A549 (cell line): ENCODE data around the gene PBRM1. TPM values are rescaled to one million over a fixed set of nuclear protein-coding genes. Genes with fewer than 3 reads are reported as not detected.
A peak's percentile ranks its signal among the peaks of the same experiment; 100 is the strongest.

ENCODE experiments used
- ATAC-seq, 2 experiments: fragments of 200-7000 bp in 1 of 2; fragments of >200 bp in 1 of 2; cut with Nextera tagmentation in 1 of 2; cut with Tn5 transposase in 1 of 2; 3 replicates each; pipeline versions ENCODE4 v1.8.0 to v1.9.1; 2018 to 2020; ENCODE audit warnings: mild to moderate bottlenecking in 1 of 2, moderate library complexity in 1 of 2
- CTCF ChIA-PET: fragments of 300-600 bp; sonication (Branson Sonifier 250); formaldehyde crosslinking; extraction: SDS; loops from one replicate; lab custom pipeline; 2021; ENCODE audit warnings: antibody characterized with exemption, inconsistent platforms; lab: Yijun Ruan, JAX
- POLR2A ChIA-PET: fragments of 350-600 bp; formaldehyde crosslinking; extraction: SDS; loops from one replicate; lab custom pipeline; 2021; ENCODE audit warnings: antibody characterized with exemption, inconsistent platforms; lab: Yijun Ruan, JAX
- DNase-seq, 2 experiments: peaks; one replicate each; pipeline versions ENCODE4 v3.0.0 to v3.0.0-alpha.2; 2011 to 2016; ENCODE audit warnings: low read depth in 1 of 2, low spot score in 1 of 2
- FAIRE-seq: peaks from 2 replicates; lab custom pipeline; 2011; peaks lifted over from hg19 to GRCh38; lab: Jason Lieb, UNC
- H3K27ac ChIP-seq, 2 experiments: fragments of >200 bp; sonication (Bioruptor Twin); formaldehyde crosslinking; 3 replicates each; pipeline ENCODE4 v1.5.1; 2016 to 2017
- H3K4me1 ChIP-seq: fragments of >200 bp; sonication (Bioruptor Twin); formaldehyde crosslinking; 3 replicates; pipeline ENCODE4 v1.6.1; 2016
- H3K4me2 ChIP-seq: fragments of >200 bp; sonication (Bioruptor Twin); formaldehyde crosslinking; 3 replicates; pipeline ENCODE4 v1.6.1; 2016
- H3K4me3 ChIP-seq: fragments of >200 bp; sonication (Bioruptor Twin); formaldehyde crosslinking; 3 replicates; pipeline ENCODE4 v1.5.1; 2016
- H3K9me3 ChIP-seq: fragments of >200 bp; sonication (Bioruptor Twin); formaldehyde crosslinking; 3 replicates; pipeline ENCODE4 v1.6.1; 2016
- BHLHE40 ChIP-seq: IDR thresholded peaks from 2 replicates; pipeline ENCODE4 v1.6.1; 2012; ENCODE audit warnings: low read depth, low read length, inconsistent platforms
- CEBPB ChIP-seq, 2 experiments: fragments of >200 bp in 1 of 2; sonication (Bioruptor Twin) in 1 of 2; formaldehyde crosslinking in 1 of 2; IDR thresholded peaks; 2 replicates each; pipeline ENCODE4 v1.6.1; 2012 to 2016
- EHF ChIP-seq: fragments of 250-450 bp; sonication (Bioruptor Pico); IDR thresholded peaks from 2 replicates; pipeline ENCODE4 v1.5.0; 2020; ENCODE audit warnings: mild to moderate bottlenecking
- EHMT2 ChIP-seq: fragments of 200-600 bp; sonication (generic); IDR thresholded peaks from 2 replicates; pipeline ENCODE4 v1.6.1; 2016; ENCODE audit warnings: antibody characterized with exemption, low read depth, mild to moderate bottlenecking, moderate library complexity
- EP300 ChIP-seq, 2 experiments: fragments of >200 bp; sonication (Bioruptor Twin); formaldehyde crosslinking; IDR thresholded peaks; 2 replicates in 1 of 2; 3 replicates in 1 of 2; pipeline ENCODE4 v1.6.1; 2016 to 2017
- FOSL2 ChIP-seq, 2 experiments: fragments of 450-650 bp in 1 of 2; fragments of >200 bp in 1 of 2; sonication (Bioruptor Twin) in 1 of 2; formaldehyde crosslinking; IDR thresholded peaks; 2 replicates each; pipeline versions ENCODE4 v1.5.0 to v1.6.1; 2016 to 2020; ENCODE audit warnings: mild to moderate bottlenecking in 1 of 2, moderate library complexity in 1 of 2
- FOXS1 ChIP-seq: fragments of 250-450 bp; sonication (Bioruptor Pico); IDR thresholded peaks from 2 replicates; pipeline ENCODE4 v1.5.0; 2020; ENCODE audit warnings: mild to moderate bottlenecking, moderate library complexity
- HOXB5 ChIP-seq: fragments of 250-450 bp; sonication (Bioruptor Pico); IDR thresholded peaks from 2 replicates; pipeline ENCODE4 v1.5.0; 2020; ENCODE audit warnings: mild to moderate bottlenecking, moderate library complexity
- MAFK ChIP-seq: fragments of 450-650 bp; IDR thresholded peaks from 2 replicates; pipeline ENCODE4 v1.6.1; 2014; ENCODE audit not compliant: partially characterized antibody
- MAZ ChIP-seq: fragments of 150-350 bp; IDR thresholded peaks from 2 replicates; pipeline ENCODE4 v1.6.1; 2014; ENCODE audit warnings: antibody characterized with exemption, low read depth, low read length, borderline replicate concordance
- MYC ChIP-seq: IDR thresholded peaks from 2 replicates; pipeline ENCODE4 v1.6.1; 2012; ENCODE audit warnings: mild to moderate bottlenecking, inconsistent platforms, low read length, improper control_type of control experiment, borderline replicate concordance
- NPAS2 ChIP-seq: fragments of 250-450 bp; sonication (Bioruptor Pico); IDR thresholded peaks from 2 replicates; pipeline ENCODE4 v1.8.0; 2022; ENCODE audit warnings: mild to moderate bottlenecking, moderate library complexity, borderline replicate concordance
- PHF8 ChIP-seq: fragments of 200-600 bp; sonication (generic); IDR thresholded peaks from 2 replicates; pipeline ENCODE4 v1.6.1; 2016; ENCODE audit warnings: low read depth, mild to moderate bottlenecking, antibody characterized with exemption, moderate library complexity, borderline replicate concordance
- POLR2A ChIP-seq: IDR thresholded peaks from 2 replicates; pipeline ENCODE4 v1.6.1; 2012; ENCODE audit warnings: mild to moderate bottlenecking, low read length
- POLR2AphosphoS2 ChIP-seq: conservative IDR thresholded peaks from 2 replicates; pipeline ENCODE4 v1.6.1; 2012; ENCODE audit warnings: low read length, improper control_type of control experiment, inconsistent platforms
- RAD21 ChIP-seq, 2 experiments: fragments of >200 bp in 1 of 2; sonication (Bioruptor Twin) in 1 of 2; formaldehyde crosslinking in 1 of 2; IDR thresholded peaks in 1 of 2; conservative IDR thresholded peaks in 1 of 2; 2 replicates in 1 of 2; 3 replicates in 1 of 2; pipeline ENCODE4 v1.6.1; 2012 to 2018; ENCODE audit warnings: inconsistent platforms in 1 of 2
- RARB ChIP-seq: fragments of 250-450 bp; sonication (Bioruptor Pico); IDR thresholded peaks from 2 replicates; pipeline ENCODE4 v1.8.0; 2021; ENCODE audit warnings: mild to moderate bottlenecking, moderate library complexity
- RNF2 ChIP-seq: fragments of 200-600 bp; sonication (generic); IDR thresholded peaks from 2 replicates; pipeline ENCODE4 v1.6.1; 2016; ENCODE audit warnings: low read depth, mild to moderate bottlenecking, antibody characterized with exemption, moderate library complexity, borderline replicate concordance
- WGBS: methylation state at CpG from one replicate; pipeline ENCODE4 v1.1.6; 2017; ENCODE audit errors: missing lambda C conversion rate; 5-methylcytosine and 5-hydroxymethylcytosine counted together
- polyA plus RNA-seq, 4 experiments: library from polyadenylated mRNA; depleted of rRNA in 3 of 4; stranded (reverse); fragments of >200 nt; fragmentation: RNase III in 1 of 4; extraction: RNeasy Plus Mini Kit Qiagen cat#74134 plus additional on column Dnase treatment in 1 of 4; gene quantifications; 2 replicates in 3 of 4; 3 replicates in 1 of 4; pipeline ENCODE4 v1.2.3, GENCODE V29; 2011 to 2017
- TF ChIP-seq, protein P1 (sequence below): IDR thresholded peaks from 2 replicates; pipeline ENCODE4 v1.6.1; 2012
- TF ChIP-seq, protein P2 (sequence below): fragments of >200 bp; sonication (Bioruptor Twin); formaldehyde crosslinking; IDR thresholded peaks from 3 replicates; pipeline ENCODE4 v1.6.1; 2016
- TF ChIP-seq, protein P3 (sequence below): fragments of >200 bp; sonication (Bioruptor Twin); formaldehyde crosslinking; IDR thresholded peaks from 2 replicates; pipeline ENCODE4 v1.6.1; 2016
- TF ChIP-seq, protein P4 (sequence below): IDR thresholded peaks from 2 replicates; pipeline ENCODE4 v1.6.1; 2012; ENCODE audit warnings: low read depth, borderline replicate concordance
- TF ChIP-seq, protein P5 (sequence below): fragments of 200-600 bp; sonication (generic); IDR thresholded peaks from 2 replicates; pipeline ENCODE4 v1.6.1; 2016; ENCODE audit warnings: antibody characterized with exemption, mild to moderate bottlenecking, moderate library complexity

The PBRM1 gene
- polyA plus RNA-seq, 2 of the 4 experiments (the other 2 are of a cell fraction) = 15.0 to 21.6 TPM

DNA sequence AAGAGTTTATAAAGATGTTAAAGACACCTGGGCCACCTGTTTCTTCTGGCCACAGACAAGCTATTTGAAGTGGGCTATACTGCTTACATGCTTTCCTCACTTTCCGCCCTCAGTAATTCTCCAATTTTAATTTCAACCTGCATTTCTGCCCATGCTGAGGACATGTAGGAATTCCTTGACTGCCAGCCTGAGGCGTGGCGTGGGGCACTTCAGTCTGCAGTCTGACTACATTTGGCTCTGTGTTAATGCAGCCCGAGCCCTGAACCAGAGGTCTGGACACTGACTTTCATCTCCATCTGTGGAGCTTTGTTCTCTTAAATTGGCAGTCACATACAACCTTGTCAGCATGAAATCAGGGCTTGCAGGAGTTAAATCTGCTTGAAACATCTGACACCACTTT lies 140.8 kb downstream of the PBRM1 start:
- POLR2A ChIA-PET = no interaction called here
- 93% methylated on average over 4 of the region's 4 CpGs for WGBS
- H3K4me2 ChIP-seq = no peak overlapping the region
- H3K9me3 ChIP-seq = no peaks in the 10 kb centered on the region
- H3K4me1 ChIP-seq = no peaks in the 10 kb centered on the region
- TF ChIP-seq FOSL2 (IDR thresholded peaks at IDR 0.05) (no peak), FOSL2 (CRISPR knock-in tag; IDR thresholded peaks at IDR 0.05) (no peak), POLR2AphosphoS2 (no peak), RAD21 (conservative IDR thresholded peaks at IDR 0.05 in 1 of 2, IDR thresholded peaks at IDR 0.05 in 1 of 2) (no peak), FOXS1 (CRISPR knock-in tag) (no peak), MYC (no peak), POLR2A (no peak), RARB (CRISPR knock-in tag) (no peak), HOXB5 (CRISPR knock-in tag) (no peak), EHMT2 (no peak), MAZ (no peak), RNF2 (no peak), BHLHE40 (no peak), EHF (CRISPR knock-in tag) (no peak), PHF8 (no peak)
- TF ChIP-seq, protein P1, sequence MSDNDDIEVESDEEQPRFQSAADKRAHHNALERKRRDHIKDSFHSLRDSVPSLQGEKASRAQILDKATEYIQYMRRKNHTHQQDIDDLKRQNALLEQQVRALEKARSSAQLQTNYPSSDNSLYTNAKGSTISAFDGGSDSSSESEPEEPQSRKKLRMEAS = no peak
- TF ChIP-seq, protein P2, sequence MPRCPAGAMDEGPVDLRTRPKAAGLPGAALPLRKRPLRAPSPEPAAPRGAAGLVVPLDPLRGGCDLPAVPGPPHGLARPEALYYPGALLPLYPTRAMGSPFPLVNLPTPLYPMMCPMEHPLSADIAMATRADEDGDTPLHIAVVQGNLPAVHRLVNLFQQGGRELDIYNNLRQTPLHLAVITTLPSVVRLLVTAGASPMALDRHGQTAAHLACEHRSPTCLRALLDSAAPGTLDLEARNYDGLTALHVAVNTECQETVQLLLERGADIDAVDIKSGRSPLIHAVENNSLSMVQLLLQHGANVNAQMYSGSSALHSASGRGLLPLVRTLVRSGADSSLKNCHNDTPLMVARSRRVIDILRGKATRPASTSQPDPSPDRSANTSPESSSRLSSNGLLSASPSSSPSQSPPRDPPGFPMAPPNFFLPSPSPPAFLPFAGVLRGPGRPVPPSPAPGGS = no peak
- TF ChIP-seq, protein P3, sequence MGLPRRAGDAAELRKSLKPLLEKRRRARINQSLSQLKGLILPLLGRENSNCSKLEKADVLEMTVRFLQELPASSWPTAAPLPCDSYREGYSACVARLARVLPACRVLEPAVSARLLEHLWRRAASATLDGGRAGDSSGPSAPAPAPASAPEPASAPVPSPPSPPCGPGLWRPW = no peak
- TF ChIP-seq, protein P4, sequence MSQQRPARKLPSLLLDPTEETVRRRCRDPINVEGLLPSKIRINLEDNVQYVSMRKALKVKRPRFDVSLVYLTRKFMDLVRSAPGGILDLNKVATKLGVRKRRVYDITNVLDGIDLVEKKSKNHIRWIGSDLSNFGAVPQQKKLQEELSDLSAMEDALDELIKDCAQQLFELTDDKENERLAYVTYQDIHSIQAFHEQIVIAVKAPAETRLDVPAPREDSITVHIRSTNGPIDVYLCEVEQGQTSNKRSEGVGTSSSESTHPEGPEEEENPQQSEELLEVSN = no peak
- TF ChIP-seq, protein P5, sequence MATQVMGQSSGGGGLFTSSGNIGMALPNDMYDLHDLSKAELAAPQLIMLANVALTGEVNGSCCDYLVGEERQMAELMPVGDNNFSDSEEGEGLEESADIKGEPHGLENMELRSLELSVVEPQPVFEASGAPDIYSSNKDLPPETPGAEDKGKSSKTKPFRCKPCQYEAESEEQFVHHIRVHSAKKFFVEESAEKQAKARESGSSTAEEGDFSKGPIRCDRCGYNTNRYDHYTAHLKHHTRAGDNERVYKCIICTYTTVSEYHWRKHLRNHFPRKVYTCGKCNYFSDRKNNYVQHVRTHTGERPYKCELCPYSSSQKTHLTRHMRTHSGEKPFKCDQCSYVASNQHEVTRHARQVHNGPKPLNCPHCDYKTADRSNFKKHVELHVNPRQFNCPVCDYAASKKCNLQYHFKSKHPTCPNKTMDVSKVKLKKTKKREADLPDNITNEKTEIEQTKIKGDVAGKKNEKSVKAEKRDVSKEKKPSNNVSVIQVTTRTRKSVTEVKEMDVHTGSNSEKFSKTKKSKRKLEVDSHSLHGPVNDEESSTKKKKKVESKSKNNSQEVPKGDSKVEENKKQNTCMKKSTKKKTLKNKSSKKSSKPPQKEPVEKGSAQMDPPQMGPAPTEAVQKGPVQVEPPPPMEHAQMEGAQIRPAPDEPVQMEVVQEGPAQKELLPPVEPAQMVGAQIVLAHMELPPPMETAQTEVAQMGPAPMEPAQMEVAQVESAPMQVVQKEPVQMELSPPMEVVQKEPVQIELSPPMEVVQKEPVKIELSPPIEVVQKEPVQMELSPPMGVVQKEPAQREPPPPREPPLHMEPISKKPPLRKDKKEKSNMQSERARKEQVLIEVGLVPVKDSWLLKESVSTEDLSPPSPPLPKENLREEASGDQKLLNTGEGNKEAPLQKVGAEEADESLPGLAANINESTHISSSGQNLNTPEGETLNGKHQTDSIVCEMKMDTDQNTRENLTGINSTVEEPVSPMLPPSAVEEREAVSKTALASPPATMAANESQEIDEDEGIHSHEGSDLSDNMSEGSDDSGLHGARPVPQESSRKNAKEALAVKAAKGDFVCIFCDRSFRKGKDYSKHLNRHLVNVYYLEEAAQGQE = no peak
- TF ChIP-seq, all 56 proteins: peak for 0
- Histone ChIP-seq H3K27ac (no peak overlapping the region), H3K4me3 (no peak overlapping the region)
- CTCF ChIA-PET = no interaction called here
- FAIRE-seq (no peak), DNase-seq (no peak), ATAC-seq (no peak)

DNA sequence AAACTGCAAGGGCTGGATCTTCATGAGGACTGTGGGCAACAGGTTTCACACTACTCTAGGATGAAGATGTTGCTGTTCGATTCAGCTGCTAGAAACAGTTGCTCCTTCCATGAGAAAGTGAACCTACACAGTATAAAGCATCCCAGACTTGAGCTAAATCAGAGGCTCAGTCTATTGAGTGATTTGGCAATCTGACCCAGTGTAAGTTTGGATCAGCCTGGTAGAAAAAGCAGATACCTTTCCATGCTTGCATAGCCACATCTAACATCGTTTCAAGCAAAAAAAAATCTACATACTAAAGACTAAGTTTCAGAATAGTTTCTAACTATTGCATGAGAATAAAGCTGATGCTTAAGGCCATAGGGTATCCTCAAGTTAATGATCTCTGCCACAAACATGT lies 144.7 kb downstream of the PBRM1 start:
- no peak overlapping the region for H3K4me2 ChIP-seq
- TF ChIP-seq CEBPB (IDR thresholded peaks at IDR 0.05) (peak; percentile 85 to 88; a peak in 3 of 4 replicates), MAFK (no peak), NPAS2 (no peak), EP300 (IDR thresholded peaks at IDR 0.05) (no peak)
- WGBS = 70% methylated on average over 2 of the region's 2 CpGs
- FAIRE-seq (no peak), ATAC-seq (no peak), DNase-seq (no peak)
- ChIA-PET POLR2A (no interaction called here), CTCF (interaction anchor here (1.0 kb wide), 1 partner anchor 141 kb away, joined by 3 read pairs; no protein-coding TSS in a partner anchor)
- peaks cover 9% of the 10 kb centered on the region; the same call in 2 of the 3 replicates for H3K4me1 ChIP-seq
- H3K9me3 ChIP-seq = no peaks in the 10 kb centered on the region
- no peak overlapping the region for H3K4me3 ChIP-seq
- no peak overlapping the region for H3K27ac ChIP-seq
